CD4-positive, alpha-beta T cell treated with Interleukin-12 subunit alpha and Interleukin-12 subunit beta, for 1 hour (primary cell): ENCODE data around the gene CFAP46.
A peak's percentile ranks its signal among the peaks of the same experiment; 100 is the strongest.
"Not testable (repeated sequence)": the region's sequence is repeated elsewhere in the genome, so short reads cannot be mapped to it uniquely, and the experiment has no call there.

Experiments used
- DNase-seq: peaks from one replicate; pipeline ENCODE4 v3.0.0-alpha.2; 2020

Gene CFAP46

GRCh38 chr10:132840698-132841614 lies 101.4 kb downstream of the CFAP46 start:
- DNase-seq: no peak

GRCh38 chr10:132839061-132839460 lies 103.3 kb downstream of the CFAP46 start:
- DNase-seq: no peak

GRCh38 chr10:132838346-132838970 lies 103.9 kb downstream of the CFAP46 start:
- DNase-seq: no peak

GRCh38 chr10:132837905-132838304 lies 104.5 kb downstream of the CFAP46 start:
- DNase-seq: no peak

GRCh38 chr10:132836832-132837540 lies 105.4 kb downstream of the CFAP46 start:
- peak; percentile 17 for DNase-seq

GRCh38 chr10:132836248-132836831 lies 106.0 kb downstream of the CFAP46 start:
- no peak for DNase-seq

- DNase-seq: no peak
These were observed 106.5 kb downstream of the CFAP46 start for GRCh38 chr10:132835848-132836233.

GRCh38 chr10:132834891-132835847 lies 107.2 kb downstream of the CFAP46 start:
- DNase-seq: no peak

GRCh38 chr10:132834311-132834761 lies 108.0 kb downstream of the CFAP46 start:
- no peak for DNase-seq

- DNase-seq: no peak
These were observed 108.8 kb downstream of the CFAP46 start for GRCh38 chr10:132833421-132834111.

- no peak for DNase-seq
These were observed 110.0 kb downstream of the CFAP46 start for GRCh38 chr10:132832186-132832969.

GRCh38 chr10:132829403-132829802 lies 113.0 kb downstream of the CFAP46 start:
- DNase-seq: no peak

GRCh38 chr10:132828681-132829080 lies 113.7 kb downstream of the CFAP46 start:
- no peak for DNase-seq

- DNase-seq: no peak
These were observed 114.4 kb downstream of the CFAP46 start for GRCh38 chr10:132827861-132828539.

- no peak for DNase-seq
These were observed 115.0 kb downstream of the CFAP46 start for GRCh38 chr10:132827423-132827789.

GRCh38 chr10:132826524-132827422 lies 115.6 kb downstream of the CFAP46 start:
- no peak for DNase-seq

GRCh38 chr10:132825783-132826523 lies 116.4 kb downstream of the CFAP46 start:
- not testable (repeated sequence) for DNase-seq

GRCh38 chr10:132820056-132820455 lies 122.3 kb downstream of the CFAP46 start:
- DNase-seq: no peak
